Measurements from ENCODE around the gene KCNJ4. TPM values are rescaled to one million over a fixed set of nuclear protein-coding genes. Genes with fewer than 3 reads are reported as not detected.

KCNJ4 gene
- total RNA-seq, 1 experiment from 2014 or later: 0.92 TPM

DNA sequence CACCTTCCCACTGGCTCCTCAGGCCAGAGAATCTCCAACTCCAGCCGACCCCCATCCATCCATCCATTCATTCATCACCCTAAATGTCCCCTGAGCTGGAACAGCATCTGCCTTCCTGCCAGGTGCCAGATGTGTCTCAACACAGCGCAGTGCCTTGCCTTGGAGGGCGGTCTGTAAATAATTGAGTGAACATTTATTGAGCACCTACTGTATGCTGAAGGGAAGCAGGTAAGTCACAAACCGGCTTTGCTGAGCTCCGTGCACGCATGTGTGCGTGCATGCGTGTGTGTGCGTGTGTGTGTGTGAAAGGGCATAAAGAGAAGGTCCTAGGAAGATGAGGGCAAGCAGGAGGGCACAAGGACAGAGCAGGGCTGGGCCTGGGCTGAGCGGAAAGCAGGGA is 10.2 kb downstream of the KCNJ4 start:
- H3K4me1 Mint-ChIP-seq: peaks cover 6 to 20% of the 10 kb centered on the region in 2 experiments
- no peak overlapping the region for H2AFZ ChIP-seq (ENCODE audit: low read length)
- H3K4me3 Mint-ChIP-seq: no peak overlapping the region
- no peak overlapping the region for H3K18ac ChIP-seq (ENCODE audit: insufficient read length, low read depth, low read length)
- H4K8ac ChIP-seq (replicated peaks; ENCODE audit: insufficient read length, low read depth, low read length): no peak overlapping the region
- H4K20me1 ChIP-seq (ENCODE audit: control insufficient read depth, insufficient read depth, insufficient read length): peaks cover 4% of the 10 kb centered on the region
- H2BK20ac ChIP-seq (ENCODE audit: low read depth, low read length, poor library complexity, severe bottlenecking): no peak overlapping the region
- H3K4me1 ChIP-seq (ENCODE audit: insufficient read depth, low read length): no peaks in the 10 kb centered on the region
- no peak overlapping the region for H3K27ac Mint-ChIP-seq
- no peak overlapping the region for H3T11ph ChIP-seq (ENCODE audit: low read length)
- TF ChIP-seq, protein P1, sequence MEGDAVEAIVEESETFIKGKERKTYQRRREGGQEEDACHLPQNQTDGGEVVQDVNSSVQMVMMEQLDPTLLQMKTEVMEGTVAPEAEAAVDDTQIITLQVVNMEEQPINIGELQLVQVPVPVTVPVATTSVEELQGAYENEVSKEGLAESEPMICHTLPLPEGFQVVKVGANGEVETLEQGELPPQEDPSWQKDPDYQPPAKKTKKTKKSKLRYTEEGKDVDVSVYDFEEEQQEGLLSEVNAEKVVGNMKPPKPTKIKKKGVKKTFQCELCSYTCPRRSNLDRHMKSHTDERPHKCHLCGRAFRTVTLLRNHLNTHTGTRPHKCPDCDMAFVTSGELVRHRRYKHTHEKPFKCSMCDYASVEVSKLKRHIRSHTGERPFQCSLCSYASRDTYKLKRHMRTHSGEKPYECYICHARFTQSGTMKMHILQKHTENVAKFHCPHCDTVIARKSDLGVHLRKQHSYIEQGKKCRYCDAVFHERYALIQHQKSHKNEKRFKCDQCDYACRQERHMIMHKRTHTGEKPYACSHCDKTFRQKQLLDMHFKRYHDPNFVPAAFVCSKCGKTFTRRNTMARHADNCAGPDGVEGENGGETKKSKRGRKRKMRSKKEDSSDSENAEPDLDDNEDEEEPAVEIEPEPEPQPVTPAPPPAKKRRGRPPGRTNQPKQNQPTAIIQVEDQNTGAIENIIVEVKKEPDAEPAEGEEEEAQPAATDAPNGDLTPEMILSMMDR (conservative IDR thresholded peaks at IDR 0.05): no peak
- WGBS (ENCODE audit: extremely low coverage, insufficient read length, low lambda C conversion rate): no CpG with 5 or more reads among the region's 10 CpGs
- no peaks in the 10 kb centered on the region; a peak in 1 of 5 replicates for H3K9me3 Mint-ChIP-seq
- H2BK120ac ChIP-seq (ENCODE audit: low read depth, low read length, poor library complexity, severe bottlenecking): no peak overlapping the region
- no peak overlapping the region for H2AK5ac ChIP-seq (ENCODE audit: insufficient read length, low read length)
- H3K27me3 ChIP-seq (ENCODE audit: insufficient read depth, low read length): no peaks in the 10 kb centered on the region
- H3K27me3 Mint-ChIP-seq (ENCODE audit: low read depth): peaks cover 22% of the 10 kb centered on the region
- H4K91ac ChIP-seq (ENCODE audit: insufficient read length, low read depth, low read length): no peak overlapping the region
- DNase-seq: no peak
- H3K36me3 Mint-ChIP-seq (ENCODE audit: insufficient read depth in 1 of 3, low read depth in 3 of 3): no peaks in the 10 kb centered on the region
- no peak overlapping the region for H3K14ac ChIP-seq (ENCODE audit: insufficient read depth, low read length)
- no peak overlapping the region for H3K23ac ChIP-seq (ENCODE audit: insufficient read length, low read depth, low read length)
- no peak overlapping the region for H3K56ac ChIP-seq (ENCODE audit: insufficient read length, low read depth, low read length)
- no peak overlapping the region for H3K9ac ChIP-seq (ENCODE audit: extremely low read depth, insufficient read length, low read length)
- no peak overlapping the region for H3K4ac ChIP-seq (ENCODE audit: low read depth, low read length)
- no peaks in the 10 kb centered on the region for H3K9me3 ChIP-seq (ENCODE audit: control insufficient read depth, low read depth, low read length)
- H2BK5ac ChIP-seq (ENCODE audit: insufficient read length, low read length): no peak overlapping the region
- no peak overlapping the region for H2BK12ac ChIP-seq (ENCODE audit: insufficient read length, low read depth, low read length)
- H2BK15ac ChIP-seq (ENCODE audit: low read depth, low read length): no peak overlapping the region
- no peaks in the 10 kb centered on the region for H3K79me1 ChIP-seq (ENCODE audit: insufficient read depth, low read depth, low read length, poor library complexity, severe bottlenecking)
- H3K4me2 ChIP-seq (ENCODE audit: insufficient read depth, insufficient read length, low read length): no peak overlapping the region
- peak overlapping the region; percentile 21 for H4K5ac ChIP-seq (ENCODE audit: insufficient read length, low read depth, low read length)
- no peaks in the 10 kb centered on the region for H3K79me2 ChIP-seq (ENCODE audit: insufficient read depth, low read length)
- no peak overlapping the region for H3K27ac ChIP-seq (ENCODE audit: insufficient read length, low read depth, low read length)
- peaks cover 2% of the 10 kb centered on the region for H3K23me2 ChIP-seq (ENCODE audit: insufficient read length, low read depth, low read length, poor library complexity, severe bottlenecking)

Measured in H9 (cell line).